HepG2 (cell line): ENCODE results near the gene BIN1. TPM values are rescaled to one million over a fixed set of nuclear protein-coding genes. Genes with fewer than 3 reads are reported as not detected.

Experiments used
- BRD4 ChIP-seq: sonication (generic); formaldehyde crosslinking; IDR thresholded peaks from 2 replicates; pipeline ENCODE4 v1.4.0; 2020; ENCODE audit warnings: missing genetic modification reagents
- CCDC6 ChIP-seq: sonication (generic); formaldehyde crosslinking; IDR thresholded peaks from 2 replicates; pipeline ENCODE4 v1.8.1; 2022; ENCODE audit warnings: mild to moderate bottlenecking, missing genetic modification reagents, moderate library complexity
- GABPA ChIP-seq, 2 experiments: IDR thresholded peaks; 2 replicates each; pipeline ENCODE4 v1.6.1; 2011 to 2016; ENCODE audit warnings: low read depth in 2 of 2, low read length in 1 of 2, missing biosample characterization in 1 of 2, missing genetic modification characterization in 1 of 2
- GABPB1 ChIP-seq: IDR thresholded peaks from 2 replicates; pipeline ENCODE4 v1.6.1; 2016; ENCODE audit warnings: mild to moderate bottlenecking, missing genetic modification reagents, moderate library complexity, missing compliant biosample characterization
- NR2F6 ChIP-seq, 2 experiments: IDR thresholded peaks; 2 replicates each; pipeline ENCODE4 v1.6.1; 2016; ENCODE audit warnings: antibody characterized with exemption in 1 of 2, mild to moderate bottlenecking in 1 of 2
- RNF2 ChIP-seq: fragments of 450-650 bp; conservative IDR thresholded peaks from 2 replicates; pipeline ENCODE4 v1.6.1; 2016; ENCODE audit warnings: low read depth
- USF2 ChIP-seq, 2 experiments: sonication (generic) in 1 of 2; formaldehyde crosslinking in 1 of 2; IDR thresholded peaks; 2 replicates each; pipeline versions ENCODE4 v1.5.1 to v1.6.1; 2011 to 2020; ENCODE audit warnings: borderline replicate concordance in 1 of 2, low read depth in 1 of 2, low read length in 1 of 2, mild to moderate bottlenecking in 1 of 2, missing genetic modification reagents in 1 of 2, moderate library complexity in 1 of 2
- ZFP1 ChIP-seq: IDR thresholded peaks from 2 replicates; pipeline ENCODE4 v1.6.1; 2016
- ZNF501 ChIP-seq: sonication (generic); formaldehyde crosslinking; IDR thresholded peaks from 2 replicates; pipeline ENCODE4 v1.5.1; 2020; ENCODE audit warnings: mild to moderate bottlenecking, moderate library complexity, missing genetic modification reagents
- ZNF570 ChIP-seq: sonication (generic); formaldehyde crosslinking; IDR thresholded peaks from 2 replicates; pipeline ENCODE4 v1.4.0; 2020; ENCODE audit warnings: mild to moderate bottlenecking, missing genetic modification reagents, borderline replicate concordance
- ZNF672 ChIP-seq: sonication (generic); formaldehyde crosslinking; IDR thresholded peaks from 2 replicates; pipeline ENCODE4 v1.8.1; 2022; ENCODE audit warnings: missing genetic modification reagents
- polyA plus RNA-seq, 8 experiments: library from polyadenylated mRNA; depleted of rRNA in 3 of 8; stranded (reverse) in 7 of 8; unstranded in 1 of 8; fragments of >200 nt; fragmentation: Illumina TruSeq in 4 of 8; extraction: Trizol in 4 of 8; gene quantifications; 2 replicates each; pipeline versions ENCODE4 v1.2.1 to v1.2.3, GENCODE V29; 2011 to 2016; ENCODE audit warnings: low read depth in 4 of 8, missing spikeins in 1 of 8, mixed read lengths in 1 of 8; ENCODE audit not compliant: insufficient read depth in 1 of 8
- total RNA-seq, 5 experiments: library from RNA; depleted of rRNA; stranded (reverse); fragments of >200 nt; fragmentation: Illumina TruSeq; extraction: Trizol; gene quantifications; 2 replicates each; pipeline ENCODE4 v1.2.3, GENCODE V29; 2016; ENCODE audit warnings: low read depth in 1 of 5
- TF ChIP-seq, protein P1 (sequence below): sonication (generic); formaldehyde crosslinking; IDR thresholded peaks from 2 replicates; pipeline ENCODE4 v1.5.0; 2020; ENCODE audit warnings: missing genetic modification reagents

Gene BIN1
- total and polyA plus RNA-seq, 2 of the 13 experiments (the other 11 are each of a cell fraction or from before 2014, with no cell fraction given), result 0.93 to 1.2 TPM

GRCh38 chr2:127067620-127068350, 39.2 kb downstream of the BIN1 start (continued):
- TF ChIP-seq CCDC6 (no peak), ZNF501 (CRISPR knock-in tag) (no peak), ZFP1 (no peak), ZNF570 (CRISPR knock-in tag) (no peak), BRD4 (CRISPR knock-in tag) (no peak), RNF2 (peak; percentile 54; the same call in 1 of the 2 replicates), GABPA (IDR thresholded peaks at IDR 0.05; ENCODE audit: low read depth, low read length) (no peak), GABPA (CRISPR knock-in tag; IDR thresholded peaks at IDR 0.05; ENCODE audit: low read depth) (0 out of 2 replicates have a peak, but pooled peaks have one; percentile 19), USF2 (IDR thresholded peaks at IDR 0.05; ENCODE audit: low read depth, low read length) (0 out of 2 replicates have a peak, but pooled peaks have one; percentile 26), USF2 (CRISPR knock-in tag; IDR thresholded peaks at IDR 0.05; ENCODE audit: borderline replicate concordance) (peak; percentile 27; the same call in 1 of the 2 replicates), GABPB1 (CRISPR knock-in tag) (peak; percentile 66), ZNF672 (CRISPR knock-in tag) (no peak), NR2F6 (IDR thresholded peaks at IDR 0.05) (0 out of 2 replicates have a peak, but pooled peaks have one; percentile 43), NR2F6 (CRISPR knock-in tag; IDR thresholded peaks at IDR 0.05) (peak; percentile 27; the same call in 1 of the 2 replicates)
- TF ChIP-seq, protein P1, sequence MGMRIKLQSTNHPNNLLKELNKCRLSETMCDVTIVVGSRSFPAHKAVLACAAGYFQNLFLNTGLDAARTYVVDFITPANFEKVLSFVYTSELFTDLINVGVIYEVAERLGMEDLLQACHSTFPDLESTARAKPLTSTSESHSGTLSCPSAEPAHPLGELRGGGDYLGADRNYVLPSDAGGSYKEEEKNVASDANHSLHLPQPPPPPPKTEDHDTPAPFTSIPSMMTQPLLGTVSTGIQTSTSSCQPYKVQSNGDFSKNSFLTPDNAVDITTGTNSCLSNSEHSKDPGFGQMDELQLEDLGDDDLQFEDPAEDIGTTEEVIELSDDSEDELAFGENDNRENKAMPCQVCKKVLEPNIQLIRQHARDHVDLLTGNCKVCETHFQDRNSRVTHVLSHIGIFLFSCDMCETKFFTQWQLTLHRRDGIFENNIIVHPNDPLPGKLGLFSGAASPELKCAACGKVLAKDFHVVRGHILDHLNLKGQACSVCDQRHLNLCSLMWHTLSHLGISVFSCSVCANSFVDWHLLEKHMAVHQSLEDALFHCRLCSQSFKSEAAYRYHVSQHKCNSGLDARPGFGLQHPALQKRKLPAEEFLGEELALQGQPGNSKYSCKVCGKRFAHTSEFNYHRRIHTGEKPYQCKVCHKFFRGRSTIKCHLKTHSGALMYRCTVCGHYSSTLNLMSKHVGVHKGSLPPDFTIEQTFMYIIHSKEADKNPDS (CRISPR knock-in tag), result no peak
